ENCODE results near the gene ZBP1.

GRCh38 chr20:57598491-57598890 lies 21.7 kb downstream of the ZBP1 start:
- no peak for TF ChIP-seq POLR2AphosphoS5 (IDR thresholded peaks at IDR 0.05; ENCODE audit: low read depth, low read length)
- TF ChIP-seq POLR2A (IDR thresholded peaks at IDR 0.05; ENCODE audit: low read depth, low read length): no peak
- TF ChIP-seq TAF1 (IDR thresholded peaks at IDR 0.05; ENCODE audit: borderline replicate concordance, low read depth, low read length): no peak

Measured in GM12892 (cell line).